Measurements from ENCODE around the gene ARID4B. TPM values are rescaled to one million over a fixed set of nuclear protein-coding genes. Genes with fewer than 3 reads are reported as not detected.
"Not testable (repeated sequence)": the region's sequence is repeated elsewhere in the genome, so short reads cannot be mapped to it uniquely, and the experiment has no call there.

ARID4B gene
- polyA plus RNA-seq, 2 donors = 7.0 to 12.3 TPM

- H3K4me1 ChIP-seq (ENCODE audit: control insufficient read depth in 2 of 2, insufficient read depth in 2 of 2, low read length in 1 of 2) = no peaks in the 10 kb centered on the region
- no peaks in the 10 kb centered on the region for H3K27me3 ChIP-seq (ENCODE audit: control insufficient read depth in 1 of 2, insufficient read depth in 2 of 2, low read length in 2 of 2)
- no peak overlapping the region for H3K4me3 ChIP-seq (ENCODE audit: low read depth in 1 of 2, low read length in 2 of 2)
- no peak overlapping the region for H3K27ac ChIP-seq (ENCODE audit: low read depth in 2 of 2, low read length in 1 of 2)
- H3K36me3 ChIP-seq (ENCODE audit: control insufficient read depth in 2 of 2, insufficient read depth in 2 of 2, low read length in 1 of 2) = peaks cover 0 to 3% of the 10 kb centered on the region in 2 donors
- no peaks in the 10 kb centered on the region for H3K9me3 ChIP-seq (ENCODE audit: control insufficient read depth in 2 of 2, insufficient read depth in 1 of 2, low read depth in 1 of 2, low read length in 1 of 2)
Measured at GRCh38 chr1:235264327-235264726, 63.7 kb downstream of the ARID4B start.

GRCh38 chr1:235262539-235262938 lies 65.4 kb downstream of the ARID4B start:
- H3K27me3 ChIP-seq (ENCODE audit: control insufficient read depth in 1 of 2, insufficient read depth in 2 of 2, low read length in 2 of 2) = no peaks in the 10 kb centered on the region
- no peak overlapping the region for H3K4me3 ChIP-seq (ENCODE audit: low read depth in 1 of 2, low read length in 2 of 2)
- H3K36me3 ChIP-seq (ENCODE audit: control insufficient read depth in 2 of 2, insufficient read depth in 2 of 2, low read length in 1 of 2) = peaks cover 0 to 6% of the 10 kb centered on the region in 2 donors
- WGBS, 2 donors = 97 to 99% methylated on average over 3 of the region's 3 CpGs
- H3K9me3 ChIP-seq (ENCODE audit: control insufficient read depth in 2 of 2, insufficient read depth in 1 of 2, low read depth in 1 of 2, low read length in 1 of 2) = no peaks in the 10 kb centered on the region
- H3K4me1 ChIP-seq (ENCODE audit: control insufficient read depth in 2 of 2, insufficient read depth in 2 of 2, low read length in 1 of 2) = no peaks in the 10 kb centered on the region
- no peak overlapping the region for H3K27ac ChIP-seq (ENCODE audit: low read depth in 2 of 2, low read length in 1 of 2)

GRCh38 chr1:235261243-235261642 lies 66.7 kb downstream of the ARID4B start:
- Histone ChIP-seq H3K36me3 (ENCODE audit: control insufficient read depth in 2 of 2, insufficient read depth in 2 of 2, low read length in 1 of 2) (peaks cover 0 to 6% of the 10 kb centered on the region in 2 donors), H3K27ac (ENCODE audit: low read depth in 2 of 2, low read length in 1 of 2) (no peak overlapping the region), H3K4me3 (ENCODE audit: low read depth in 1 of 2, low read length in 2 of 2) (no peak overlapping the region), H3K9me3 (ENCODE audit: control insufficient read depth in 2 of 2, insufficient read depth in 1 of 2, low read depth in 1 of 2, low read length in 1 of 2) (no peaks in the 10 kb centered on the region), H3K4me1 (ENCODE audit: control insufficient read depth in 2 of 2, insufficient read depth in 2 of 2, low read length in 1 of 2) (no peaks in the 10 kb centered on the region), H3K27me3 (ENCODE audit: control insufficient read depth in 1 of 2, insufficient read depth in 2 of 2, low read length in 2 of 2) (no peaks in the 10 kb centered on the region)
- WGBS, 2 donors = 91 to 94% methylated on average over 4 of the region's 4 CpGs

GRCh38 chr1:235259133-235259778 lies 68.7 kb downstream of the ARID4B start:
- Histone ChIP-seq H3K27ac (ENCODE audit: low read depth in 2 of 2, low read length in 1 of 2) (peak overlapping the region in 1 of 2 donors; percentile 24), H3K27me3 (ENCODE audit: control insufficient read depth in 1 of 2, insufficient read depth in 2 of 2, low read length in 2 of 2) (no peaks in the 10 kb centered on the region), H3K9me3 (ENCODE audit: control insufficient read depth in 2 of 2, insufficient read depth in 1 of 2, low read depth in 1 of 2, low read length in 1 of 2) (no peaks in the 10 kb centered on the region), H3K4me1 (ENCODE audit: control insufficient read depth in 2 of 2, insufficient read depth in 2 of 2, low read length in 1 of 2) (no peaks in the 10 kb centered on the region), H3K4me3 (ENCODE audit: low read depth in 1 of 2, low read length in 2 of 2) (no peak overlapping the region), H3K36me3 (ENCODE audit: control insufficient read depth in 2 of 2, insufficient read depth in 2 of 2, low read length in 1 of 2) (peaks cover 0 to 6% of the 10 kb centered on the region in 2 donors)
- WGBS, 2 donors = 57 to 61% methylated on average over 1 of the region's 1 CpG

- not testable (repeated sequence) for H3K4me1 ChIP-seq (ENCODE audit: control insufficient read depth in 2 of 2, insufficient read depth in 2 of 2, low read length in 1 of 2); H3K9me3 ChIP-seq (ENCODE audit: control insufficient read depth in 2 of 2, insufficient read depth in 1 of 2, low read depth in 1 of 2, low read length in 1 of 2); H3K4me3 ChIP-seq (ENCODE audit: low read depth in 1 of 2, low read length in 2 of 2); H3K27me3 ChIP-seq (ENCODE audit: control insufficient read depth in 1 of 2, insufficient read depth in 2 of 2, low read length in 2 of 2); H3K36me3 ChIP-seq (ENCODE audit: control insufficient read depth in 2 of 2, insufficient read depth in 2 of 2, low read length in 1 of 2); H3K27ac ChIP-seq (ENCODE audit: low read depth in 2 of 2, low read length in 1 of 2)
- 85 to 88% methylated on average over 6 of the region's 6 CpGs for WGBS, 2 donors
Measured at GRCh38 chr1:235258068-235258467, 69.9 kb downstream of the ARID4B start.

GRCh38 chr1:235254721-235255120 lies 73.3 kb downstream of the ARID4B start:
- Histone ChIP-seq H3K27ac (ENCODE audit: low read depth in 2 of 2, low read length in 1 of 2) (no peak overlapping the region), H3K36me3 (ENCODE audit: control insufficient read depth in 2 of 2, insufficient read depth in 2 of 2, low read length in 1 of 2) (peaks cover 0 to 6% of the 10 kb centered on the region in 2 donors), H3K27me3 (ENCODE audit: control insufficient read depth in 1 of 2, insufficient read depth in 2 of 2, low read length in 2 of 2) (no peaks in the 10 kb centered on the region), H3K4me1 (ENCODE audit: control insufficient read depth in 2 of 2, insufficient read depth in 2 of 2, low read length in 1 of 2) (no peaks in the 10 kb centered on the region), H3K4me3 (ENCODE audit: low read depth in 1 of 2, low read length in 2 of 2) (no peak overlapping the region), H3K9me3 (ENCODE audit: control insufficient read depth in 2 of 2, insufficient read depth in 1 of 2, low read depth in 1 of 2, low read length in 1 of 2) (no peaks in the 10 kb centered on the region)
- WGBS, 2 donors = 73 to 90% methylated on average over 1 of the region's 1 CpG

- WGBS, 2 donors = 23 to 29% methylated on average over 2 of the region's 2 CpGs
- H3K4me1 ChIP-seq (ENCODE audit: control insufficient read depth in 2 of 2, insufficient read depth in 2 of 2, low read length in 1 of 2) = no peaks in the 10 kb centered on the region
- H3K9me3 ChIP-seq (ENCODE audit: control insufficient read depth in 2 of 2, insufficient read depth in 1 of 2, low read depth in 1 of 2, low read length in 1 of 2) = no peaks in the 10 kb centered on the region
- H3K4me3 ChIP-seq (ENCODE audit: low read depth in 1 of 2, low read length in 2 of 2) = no peak overlapping the region
- no peaks in the 10 kb centered on the region for H3K36me3 ChIP-seq (ENCODE audit: control insufficient read depth in 2 of 2, insufficient read depth in 2 of 2, low read length in 1 of 2)
- no peaks in the 10 kb centered on the region for H3K27me3 ChIP-seq (ENCODE audit: control insufficient read depth in 1 of 2, insufficient read depth in 2 of 2, low read length in 2 of 2)
- no peak overlapping the region for H3K27ac ChIP-seq (ENCODE audit: low read depth in 2 of 2, low read length in 1 of 2)
Measured at GRCh38 chr1:235253219-235253962, 74.6 kb downstream of the ARID4B start.

GRCh38 chr1:235250430-235250829 lies 77.5 kb downstream of the ARID4B start:
- H3K27ac ChIP-seq (ENCODE audit: low read depth in 2 of 2, low read length in 1 of 2) = no peak overlapping the region
- no peaks in the 10 kb centered on the region for H3K9me3 ChIP-seq (ENCODE audit: control insufficient read depth in 2 of 2, insufficient read depth in 1 of 2, low read depth in 1 of 2, low read length in 1 of 2)
- no peaks in the 10 kb centered on the region for H3K27me3 ChIP-seq (ENCODE audit: control insufficient read depth in 1 of 2, insufficient read depth in 2 of 2, low read length in 2 of 2)
- H3K4me3 ChIP-seq (ENCODE audit: low read depth in 1 of 2, low read length in 2 of 2) = no peak overlapping the region
- WGBS, 2 donors = 56 to 66% methylated on average over 3 of the region's 3 CpGs
- H3K4me1 ChIP-seq (ENCODE audit: control insufficient read depth in 2 of 2, insufficient read depth in 2 of 2, low read length in 1 of 2) = no peaks in the 10 kb centered on the region
- no peaks in the 10 kb centered on the region for H3K36me3 ChIP-seq (ENCODE audit: control insufficient read depth in 2 of 2, insufficient read depth in 2 of 2, low read length in 1 of 2)

GRCh38 chr1:235246022-235246948 lies 81.7 kb downstream of the ARID4B start:
- no peak overlapping the region for H3K4me3 ChIP-seq (ENCODE audit: low read depth in 1 of 2, low read length in 2 of 2)
- no peaks in the 10 kb centered on the region for H3K4me1 ChIP-seq (ENCODE audit: control insufficient read depth in 2 of 2, insufficient read depth in 2 of 2, low read length in 1 of 2)
- H3K27me3 ChIP-seq (ENCODE audit: control insufficient read depth in 1 of 2, insufficient read depth in 2 of 2, low read length in 2 of 2) = no peaks in the 10 kb centered on the region
- no peaks in the 10 kb centered on the region for H3K9me3 ChIP-seq (ENCODE audit: control insufficient read depth in 2 of 2, insufficient read depth in 1 of 2, low read depth in 1 of 2, low read length in 1 of 2)
- H3K27ac ChIP-seq (ENCODE audit: low read depth in 2 of 2, low read length in 1 of 2) = no peak overlapping the region
- H3K36me3 ChIP-seq (ENCODE audit: control insufficient read depth in 2 of 2, insufficient read depth in 2 of 2, low read length in 1 of 2) = no peaks in the 10 kb centered on the region
- WGBS, 2 donors = 73 to 82% methylated on average over 2 of the region's 2 CpGs

Measured in esophagus (tissue), 2 donors.